Measurements from ENCODE around the gene GRIN1. TPM values are rescaled to one million over a fixed set of nuclear protein-coding genes. Genes with fewer than 3 reads are reported as not detected.

Gene GRIN1
- total RNA-seq, 1 donor from 2014 or later, result not detected

GRCh38 chr9:137171149-137171900 lies 32.4 kb downstream of the GRIN1 start:
- peaks cover 47 to 80% (median 68%) of the 10 kb centered on the region in 3 donors for H3K27me3 ChIP-seq (ENCODE audit: control insufficient read depth in 3 of 3, insufficient read depth in 3 of 3, low read length in 3 of 3)
- no peak overlapping the region for H3K27ac ChIP-seq (ENCODE audit: low read depth, low read length)
- no peak overlapping the region for H3K4me3 ChIP-seq (ENCODE audit: low read length in 3 of 3)
- H3K36me3 ChIP-seq (ENCODE audit: control insufficient read depth in 3 of 3, insufficient read depth in 3 of 3, low read length in 3 of 3), result no peaks in the 10 kb centered on the region
- H3K4me1 ChIP-seq (ENCODE audit: control insufficient read depth in 3 of 3, insufficient read depth in 3 of 3, low read length in 3 of 3), result peaks cover 13 to 23% (median 16%) of the 10 kb centered on the region in 3 donors
- H3K9me3 ChIP-seq (ENCODE audit: control insufficient read depth in 3 of 3, low read length in 3 of 3), result no peaks in the 10 kb centered on the region
- no peak overlapping the region for H3K9ac ChIP-seq (ENCODE audit: low read depth in 1 of 3, low read length in 3 of 3)

- Histone ChIP-seq H3K27ac (ENCODE audit: low read depth, low read length) (no peak overlapping the region), H3K36me3 (ENCODE audit: control insufficient read depth in 3 of 3, insufficient read depth in 3 of 3, low read length in 3 of 3) (peaks cover 3 to 5% (median 4%) of the 10 kb centered on the region in 3 donors), H3K9ac (ENCODE audit: low read depth in 1 of 3, low read length in 3 of 3) (no peak overlapping the region), H3K9me3 (ENCODE audit: control insufficient read depth in 3 of 3, low read length in 3 of 3) (no peaks in the 10 kb centered on the region), H3K27me3 (ENCODE audit: control insufficient read depth in 3 of 3, insufficient read depth in 3 of 3, low read length in 3 of 3) (peaks cover 36 to 62% (median 52%) of the 10 kb centered on the region in 3 donors), H3K4me1 (ENCODE audit: control insufficient read depth in 3 of 3, insufficient read depth in 3 of 3, low read length in 3 of 3) (peaks cover 13 to 19% (median 13%) of the 10 kb centered on the region in 3 donors), H3K4me3 (ENCODE audit: low read length in 3 of 3) (no peak overlapping the region)
These were observed 34.2 kb downstream of the GRIN1 start for GRCh38 chr9:137172901-137173795.

GRCh38 chr9:137173796-137174664 lies 35.1 kb downstream of the GRIN1 start:
- Histone ChIP-seq H3K36me3 (ENCODE audit: control insufficient read depth in 3 of 3, insufficient read depth in 3 of 3, low read length in 3 of 3) (peaks cover 5 to 7% (median 7%) of the 10 kb centered on the region in 3 donors), H3K4me1 (ENCODE audit: control insufficient read depth in 3 of 3, insufficient read depth in 3 of 3, low read length in 3 of 3) (peaks cover 6 to 12% (median 8%) of the 10 kb centered on the region in 3 donors), H3K9ac (ENCODE audit: low read depth in 1 of 3, low read length in 3 of 3) (no peak overlapping the region), H3K27ac (ENCODE audit: low read depth, low read length) (no peak overlapping the region), H3K27me3 (ENCODE audit: control insufficient read depth in 3 of 3, insufficient read depth in 3 of 3, low read length in 3 of 3) (peaks cover 34 to 53% (median 44%) of the 10 kb centered on the region in 3 donors), H3K9me3 (ENCODE audit: control insufficient read depth in 3 of 3, low read length in 3 of 3) (no peaks in the 10 kb centered on the region), H3K4me3 (ENCODE audit: low read length in 3 of 3) (no peak overlapping the region)

GRCh38 chr9:137174722-137175293 lies 35.9 kb downstream of the GRIN1 start:
- no peak overlapping the region for H3K27ac ChIP-seq (ENCODE audit: low read depth, low read length)
- no peak overlapping the region for H3K9ac ChIP-seq (ENCODE audit: low read depth in 1 of 3, low read length in 3 of 3)
- peaks cover 12 to 14% (median 13%) of the 10 kb centered on the region in 3 donors for H3K36me3 ChIP-seq (ENCODE audit: control insufficient read depth in 3 of 3, insufficient read depth in 3 of 3, low read length in 3 of 3)
- H3K27me3 ChIP-seq (ENCODE audit: control insufficient read depth in 3 of 3, insufficient read depth in 3 of 3, low read length in 3 of 3), result peaks cover 27 to 46% (median 36%) of the 10 kb centered on the region in 3 donors
- peaks cover 0 to 5% (median 2%) of the 10 kb centered on the region in 3 donors for H3K4me1 ChIP-seq (ENCODE audit: control insufficient read depth in 3 of 3, insufficient read depth in 3 of 3, low read length in 3 of 3)
- H3K9me3 ChIP-seq (ENCODE audit: control insufficient read depth in 3 of 3, low read length in 3 of 3), result no peaks in the 10 kb centered on the region
- no peak overlapping the region for H3K4me3 ChIP-seq (ENCODE audit: low read length in 3 of 3)

GRCh38 chr9:137175345-137175961 lies 36.5 kb downstream of the GRIN1 start:
- Histone ChIP-seq H3K9ac (ENCODE audit: low read depth in 1 of 3, low read length in 3 of 3) (no peak overlapping the region), H3K9me3 (ENCODE audit: control insufficient read depth in 3 of 3, low read length in 3 of 3) (no peaks in the 10 kb centered on the region), H3K27ac (ENCODE audit: low read depth, low read length) (no peak overlapping the region), H3K4me1 (ENCODE audit: control insufficient read depth in 3 of 3, insufficient read depth in 3 of 3, low read length in 3 of 3) (no peaks in the 10 kb centered on the region), H3K36me3 (ENCODE audit: control insufficient read depth in 3 of 3, insufficient read depth in 3 of 3, low read length in 3 of 3) (peaks cover 18 to 20% (median 19%) of the 10 kb centered on the region in 3 donors), H3K27me3 (ENCODE audit: control insufficient read depth in 3 of 3, insufficient read depth in 3 of 3, low read length in 3 of 3) (peaks cover 21 to 39% (median 30%) of the 10 kb centered on the region in 3 donors), H3K4me3 (ENCODE audit: low read length in 3 of 3) (no peak overlapping the region)

GRCh38 chr9:137176302-137177182 lies 37.6 kb downstream of the GRIN1 start:
- Histone ChIP-seq H3K36me3 (ENCODE audit: control insufficient read depth in 3 of 3, insufficient read depth in 3 of 3, low read length in 3 of 3) (peaks cover 29 to 30% (median 30%) of the 10 kb centered on the region in 3 donors), H3K27ac (ENCODE audit: low read depth, low read length) (no peak overlapping the region), H3K9ac (ENCODE audit: low read depth in 1 of 3, low read length in 3 of 3) (no peak overlapping the region), H3K27me3 (ENCODE audit: control insufficient read depth in 3 of 3, insufficient read depth in 3 of 3, low read length in 3 of 3) (peaks cover 11 to 28% (median 19%) of the 10 kb centered on the region in 3 donors), H3K4me3 (ENCODE audit: low read length in 3 of 3) (no peak overlapping the region), H3K9me3 (ENCODE audit: control insufficient read depth in 3 of 3, low read length in 3 of 3) (no peaks in the 10 kb centered on the region), H3K4me1 (ENCODE audit: control insufficient read depth in 3 of 3, insufficient read depth in 3 of 3, low read length in 3 of 3) (no peaks in the 10 kb centered on the region)

GRCh38 chr9:137178201-137178938 lies 39.4 kb downstream of the GRIN1 start:
- no peak overlapping the region for H3K4me3 ChIP-seq (ENCODE audit: low read length in 3 of 3)
- H3K27me3 ChIP-seq (ENCODE audit: control insufficient read depth in 3 of 3, insufficient read depth in 3 of 3, low read length in 3 of 3), result peaks cover 0 to 10% (median 4%) of the 10 kb centered on the region in 3 donors
- no peak overlapping the region for H3K27ac ChIP-seq (ENCODE audit: low read depth, low read length)
- no peaks in the 10 kb centered on the region for H3K9me3 ChIP-seq (ENCODE audit: control insufficient read depth in 3 of 3, low read length in 3 of 3)
- H3K36me3 ChIP-seq (ENCODE audit: control insufficient read depth in 3 of 3, insufficient read depth in 3 of 3, low read length in 3 of 3), result peaks cover 42 to 46% (median 45%) of the 10 kb centered on the region in 3 donors
- no peak overlapping the region for H3K9ac ChIP-seq (ENCODE audit: low read depth in 1 of 3, low read length in 3 of 3)
- H3K4me1 ChIP-seq (ENCODE audit: control insufficient read depth in 3 of 3, insufficient read depth in 3 of 3, low read length in 3 of 3), result no peaks in the 10 kb centered on the region

Measured in skeletal muscle tissue (tissue), 4 donors.